ENCODE results near the gene SERPINB8.

DNA sequence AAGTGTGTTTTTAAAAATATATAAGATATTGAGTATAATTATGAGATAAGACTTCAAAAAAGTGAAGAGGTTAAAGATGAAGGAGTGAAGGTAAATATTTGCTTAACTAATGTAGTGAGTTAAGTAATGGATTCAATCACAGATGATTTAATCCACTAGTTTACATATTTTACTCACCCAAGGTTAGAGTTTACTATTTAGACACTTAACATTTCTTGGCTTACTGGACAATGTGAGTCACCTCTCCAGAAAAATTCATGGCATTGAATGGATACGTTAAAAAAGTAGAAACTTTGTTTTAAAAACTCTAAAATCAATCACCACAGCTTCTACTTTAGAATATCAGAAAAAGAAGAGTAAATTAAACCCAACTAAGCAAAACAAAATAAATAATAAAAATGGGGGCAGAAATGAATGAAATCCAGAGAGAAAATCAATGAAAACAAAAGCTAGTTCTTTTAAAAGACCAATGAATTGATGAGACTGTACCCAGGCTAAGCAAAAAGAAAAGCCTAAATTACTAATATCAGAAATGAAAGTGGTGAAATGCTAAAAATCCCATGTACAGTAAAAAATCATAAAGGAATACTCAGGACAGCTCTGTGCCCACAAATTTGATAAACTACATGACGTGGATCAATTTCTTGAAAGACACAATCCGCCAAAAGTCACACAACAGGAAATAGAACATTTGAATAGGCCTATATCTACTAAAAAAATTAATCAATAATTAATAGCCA is 22.7 kb upstream of the SERPINB8 start:
- TF ChIP-seq POLR2AphosphoS5 (IDR thresholded peaks at IDR 0.05; ENCODE audit: low read depth, low read length) (no peak), TAF1 (IDR thresholded peaks at IDR 0.05; ENCODE audit: borderline replicate concordance, low read depth, low read length) (no peak)
